ENCODE results near the gene ACTRT1. TPM values are rescaled to one million over a fixed set of nuclear protein-coding genes. Genes with fewer than 3 reads are reported as not detected.

The ACTRT1 gene
- not detected for total RNA-seq
- not detected for total RNA-seq (2013)
- total RNA-seq, result 0 reads per million in 29 experiments

- ATAC-seq (replicated peaks in 1 of 4) (no peak), DNase-seq (no peak)
- Mint-ChIP-seq H3K27ac (no peak within 1 kb of the TSS), H3K4me1 (no peaks in the 10 kb centered on the region), H3K9me3 (no peaks in the 10 kb centered on the region), H3K4me3 (no peak within 1 kb of the TSS), H3K27me3 (no peaks in the 10 kb centered on the region), H3K36me3 (no peaks in the 10 kb centered on the region)
- POLR2A ChIA-PET, result no interaction called here
- WGBS (ENCODE audit: insufficient coverage), result no CpG with 5 or more reads among the region's 1 CpG
- Histone ChIP-seq H3K36me3 (ENCODE audit: control insufficient read depth in 2 of 2, extremely low read depth in 1 of 2, insufficient read depth in 1 of 2, low read length in 1 of 2) (no peaks in the 10 kb centered on the region), H3K9me3 (no peaks in the 10 kb centered on the region), H3K27me3 (replicated peaks in 1 of 2; ENCODE audit: control insufficient read depth in 2 of 2, extremely low read depth in 1 of 2, insufficient read depth in 2 of 2, low read length in 1 of 2) (no peaks in the 10 kb centered on the region), H3K4me3 (ENCODE audit: control insufficient read depth in 1 of 2, extremely low read depth in 1 of 2, low read length in 1 of 2) (no peak within 1 kb of the TSS), H3K27ac (ENCODE audit: low read length) (no peak within 1 kb of the TSS), H3K4me1 (ENCODE audit: control insufficient read depth in 1 of 2, extremely low read depth in 1 of 2, insufficient read depth in 2 of 2, low read length in 2 of 2) (no peaks in the 10 kb centered on the region)
- CTCF ChIA-PET, result no interaction called here
These were observed at the start of gene ACTRT1 for GRCh38 chrX:128052303-128052702. Gene ACTRT1, minus strand, starts transcription at chrX:128052403. Its CDS starts 197 bp downstream, at chrX:128052206.

DNA sequence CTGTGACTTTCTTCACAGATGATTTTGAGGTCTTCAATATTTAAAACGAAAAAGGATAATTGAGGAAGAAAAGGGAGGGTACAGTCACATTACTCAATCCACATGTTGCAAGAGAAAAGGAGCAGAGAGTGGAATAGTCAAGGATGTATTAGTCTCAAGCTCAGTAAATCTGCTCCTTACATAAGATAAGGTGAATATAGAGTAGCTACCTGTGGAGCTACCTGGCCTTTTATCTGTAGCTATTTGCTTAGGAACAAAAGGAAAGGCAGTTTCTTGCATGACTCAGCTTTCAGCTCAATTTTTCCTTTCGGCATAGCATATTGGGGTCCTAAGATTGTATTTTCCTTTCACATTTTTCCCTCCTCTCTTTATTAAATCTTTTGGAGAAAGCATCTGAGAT lies 26.3 kb upstream of the ACTRT1 start:
- no peak overlapping the region for H3K4me3 ChIP-seq (ENCODE audit: control insufficient read depth in 1 of 2, extremely low read depth in 1 of 2, low read length in 1 of 2)
- no peak for DNase-seq
- Mint-ChIP-seq H3K4me3 (no peak overlapping the region), H3K36me3 (no peaks in the 10 kb centered on the region), H3K4me1 (no peaks in the 10 kb centered on the region), H3K27ac (no peak overlapping the region), H3K27me3 (no peaks in the 10 kb centered on the region), H3K9me3 (no peaks in the 10 kb centered on the region)
- CTCF ChIA-PET, result no interaction called here
- H3K27me3 ChIP-seq (replicated peaks in 1 of 2; ENCODE audit: control insufficient read depth in 2 of 2, extremely low read depth in 1 of 2, insufficient read depth in 2 of 2, low read length in 1 of 2), result no peaks in the 10 kb centered on the region
- no peaks in the 10 kb centered on the region for H3K4me1 ChIP-seq (ENCODE audit: control insufficient read depth in 1 of 2, extremely low read depth in 1 of 2, insufficient read depth in 2 of 2, low read length in 2 of 2)
- H3K9me3 ChIP-seq, result no peaks in the 10 kb centered on the region
- WGBS (ENCODE audit: insufficient coverage), result no CpG with 5 or more reads among the region's 2 CpGs
- ATAC-seq (replicated peaks in 1 of 4), result no peak
- POLR2A ChIA-PET, result no interaction called here
- no peaks in the 10 kb centered on the region for H3K36me3 ChIP-seq (ENCODE audit: control insufficient read depth in 2 of 2, extremely low read depth in 1 of 2, insufficient read depth in 1 of 2, low read length in 1 of 2)
- H3K27ac ChIP-seq (ENCODE audit: low read length), result no peak overlapping the region

GRCh38 chrX:128057421-128057820 lies 5.2 kb upstream of the ACTRT1 start:
- H3K27me3 ChIP-seq (replicated peaks in 1 of 2; ENCODE audit: control insufficient read depth in 2 of 2, extremely low read depth in 1 of 2, insufficient read depth in 2 of 2, low read length in 1 of 2), result no peaks in the 10 kb centered on the region
- H3K36me3 ChIP-seq (ENCODE audit: control insufficient read depth in 2 of 2, extremely low read depth in 1 of 2, insufficient read depth in 1 of 2, low read length in 1 of 2), result no peaks in the 10 kb centered on the region
- peaks cover 0 to 10% of the 10 kb centered on the region in 2 donors for H3K27me3 Mint-ChIP-seq
- no CpG with 5 or more reads among the region's 2 CpGs for WGBS (ENCODE audit: insufficient coverage)
- CTCF ChIA-PET, result no interaction called here
- H3K27ac ChIP-seq (ENCODE audit: low read length), result no peak overlapping the region
- no peaks in the 10 kb centered on the region for H3K9me3 ChIP-seq
- H3K4me3 Mint-ChIP-seq, result no peak overlapping the region
- no peak overlapping the region for H3K27ac Mint-ChIP-seq
- H3K9me3 Mint-ChIP-seq, result peaks cover 0 to 7% (median 3%) of the 10 kb centered on the region in 3 donors
- ATAC-seq (replicated peaks in 1 of 4) (no peak), DNase-seq (no peak)
- no peaks in the 10 kb centered on the region for H3K4me1 Mint-ChIP-seq
- no peaks in the 10 kb centered on the region for H3K36me3 Mint-ChIP-seq
- POLR2A ChIA-PET, result no interaction called here
- H3K4me1 ChIP-seq (ENCODE audit: control insufficient read depth in 1 of 2, extremely low read depth in 1 of 2, insufficient read depth in 2 of 2, low read length in 2 of 2), result no peaks in the 10 kb centered on the region
- H3K4me3 ChIP-seq (ENCODE audit: control insufficient read depth in 1 of 2, extremely low read depth in 1 of 2, low read length in 1 of 2), result no peak overlapping the region

- no peak overlapping the region for H3K4me3 Mint-ChIP-seq
- CTCF ChIA-PET, result no interaction called here
These were observed 677 bp downstream of the ACTRT1 start for GRCh38 chrX:128051526-128051925.

GRCh38 chrX:128035318-128035717 lies 16.9 kb downstream of the ACTRT1 start:
- Histone ChIP-seq H3K4me3 (ENCODE audit: control insufficient read depth in 1 of 2, extremely low read depth in 1 of 2, low read length in 1 of 2) (no peak overlapping the region), H3K27me3 (replicated peaks in 1 of 2; ENCODE audit: control insufficient read depth in 2 of 2, extremely low read depth in 1 of 2, insufficient read depth in 2 of 2, low read length in 1 of 2) (no peaks in the 10 kb centered on the region), H3K9me3 (no peaks in the 10 kb centered on the region), H3K27ac (ENCODE audit: low read length) (no peak overlapping the region), H3K36me3 (ENCODE audit: control insufficient read depth in 2 of 2, extremely low read depth in 1 of 2, insufficient read depth in 1 of 2, low read length in 1 of 2) (no peaks in the 10 kb centered on the region), H3K4me1 (ENCODE audit: control insufficient read depth in 1 of 2, extremely low read depth in 1 of 2, insufficient read depth in 2 of 2, low read length in 2 of 2) (no peaks in the 10 kb centered on the region)
- H3K36me3 Mint-ChIP-seq, result no peaks in the 10 kb centered on the region
- no peaks in the 10 kb centered on the region for H3K4me1 Mint-ChIP-seq
- POLR2A ChIA-PET, result no interaction called here
- DNase-seq (no peak), ATAC-seq (replicated peaks in 1 of 4) (no peak)
- no peaks in the 10 kb centered on the region for H3K27me3 Mint-ChIP-seq
- CTCF ChIA-PET, result no interaction called here
- H3K9me3 Mint-ChIP-seq, result peaks cover 0 to 4% (median 0%) of the 10 kb centered on the region in 3 donors
- no peak overlapping the region for H3K27ac Mint-ChIP-seq
- no peak overlapping the region for H3K4me3 Mint-ChIP-seq

More at GRCh38 chrX:128051526-128051925, 677 bp downstream of the ACTRT1 start:
- ATAC-seq (replicated peaks in 1 of 4), result no peak
- Mint-ChIP-seq H3K4me1 (no peaks in the 10 kb centered on the region), H3K9me3 (no peaks in the 10 kb centered on the region), H3K27me3 (no peaks in the 10 kb centered on the region), H3K36me3 (no peaks in the 10 kb centered on the region), H3K27ac (no peak overlapping the region)
- H3K9me3 ChIP-seq, result no peaks in the 10 kb centered on the region
- WGBS (ENCODE audit: insufficient coverage), result 87% methylated on average over 4 of the region's 10 CpGs
- POLR2A ChIA-PET, result no interaction called here
- no peak overlapping the region for H3K27ac ChIP-seq (ENCODE audit: low read length)
- no peaks in the 10 kb centered on the region for H3K27me3 ChIP-seq (replicated peaks in 1 of 2; ENCODE audit: control insufficient read depth in 2 of 2, extremely low read depth in 1 of 2, insufficient read depth in 2 of 2, low read length in 1 of 2)
- no peak for DNase-seq
- no peak overlapping the region for H3K4me3 ChIP-seq (ENCODE audit: control insufficient read depth in 1 of 2, extremely low read depth in 1 of 2, low read length in 1 of 2)
- no peaks in the 10 kb centered on the region for H3K4me1 ChIP-seq (ENCODE audit: control insufficient read depth in 1 of 2, extremely low read depth in 1 of 2, insufficient read depth in 2 of 2, low read length in 2 of 2)
- H3K36me3 ChIP-seq (ENCODE audit: control insufficient read depth in 2 of 2, extremely low read depth in 1 of 2, insufficient read depth in 1 of 2, low read length in 1 of 2), result no peaks in the 10 kb centered on the region

GRCh38 chrX:128021566-128021965 lies 30.6 kb downstream of the ACTRT1 start:
- H3K4me1 Mint-ChIP-seq, result no peaks in the 10 kb centered on the region
- peaks cover 0 to 4% (median 3%) of the 10 kb centered on the region in 3 donors for H3K9me3 Mint-ChIP-seq
- no peak overlapping the region for H3K4me3 Mint-ChIP-seq
- no peak for DNase-seq
- ATAC-seq (replicated peaks in 1 of 4), result no peak
- Histone ChIP-seq H3K4me1 (ENCODE audit: control insufficient read depth in 1 of 2, extremely low read depth in 1 of 2, insufficient read depth in 2 of 2, low read length in 2 of 2) (no peaks in the 10 kb centered on the region), H3K27me3 (replicated peaks in 1 of 2; ENCODE audit: control insufficient read depth in 2 of 2, extremely low read depth in 1 of 2, insufficient read depth in 2 of 2, low read length in 1 of 2) (no peaks in the 10 kb centered on the region), H3K9me3 (no peaks in the 10 kb centered on the region), H3K27ac (ENCODE audit: low read length) (no peak overlapping the region), H3K4me3 (ENCODE audit: control insufficient read depth in 1 of 2, extremely low read depth in 1 of 2, low read length in 1 of 2) (no peak overlapping the region), H3K36me3 (ENCODE audit: control insufficient read depth in 2 of 2, extremely low read depth in 1 of 2, insufficient read depth in 1 of 2, low read length in 1 of 2) (no peaks in the 10 kb centered on the region)
- POLR2A ChIA-PET, result no interaction called here
- no peaks in the 10 kb centered on the region for H3K36me3 Mint-ChIP-seq
- no peaks in the 10 kb centered on the region for H3K27me3 Mint-ChIP-seq
- no CpG with 5 or more reads among the region's 1 CpG for WGBS (ENCODE audit: insufficient coverage)
- CTCF ChIA-PET, result no interaction called here
- no peak overlapping the region for H3K27ac Mint-ChIP-seq

GRCh38 chrX:128020701-128021100 lies 31.5 kb downstream of the ACTRT1 start:
- Histone ChIP-seq H3K4me1 (ENCODE audit: control insufficient read depth in 1 of 2, extremely low read depth in 1 of 2, insufficient read depth in 2 of 2, low read length in 2 of 2) (no peaks in the 10 kb centered on the region), H3K27me3 (replicated peaks in 1 of 2; ENCODE audit: control insufficient read depth in 2 of 2, extremely low read depth in 1 of 2, insufficient read depth in 2 of 2, low read length in 1 of 2) (no peaks in the 10 kb centered on the region), H3K9me3 (no peaks in the 10 kb centered on the region), H3K36me3 (ENCODE audit: control insufficient read depth in 2 of 2, extremely low read depth in 1 of 2, insufficient read depth in 1 of 2, low read length in 1 of 2) (no peaks in the 10 kb centered on the region), H3K4me3 (ENCODE audit: control insufficient read depth in 1 of 2, extremely low read depth in 1 of 2, low read length in 1 of 2) (no peak overlapping the region), H3K27ac (ENCODE audit: low read length) (no peak overlapping the region)
- H3K9me3 Mint-ChIP-seq, result peaks cover 0 to 4% (median 3%) of the 10 kb centered on the region in 3 donors
- H3K27me3 Mint-ChIP-seq, result no peaks in the 10 kb centered on the region
- DNase-seq, result no peak
- no peak for ATAC-seq (replicated peaks in 1 of 4)
- H3K27ac Mint-ChIP-seq, result no peak overlapping the region
- POLR2A ChIA-PET, result no interaction called here
- no peaks in the 10 kb centered on the region for H3K36me3 Mint-ChIP-seq
- no CpG with 5 or more reads among the region's 2 CpGs for WGBS (ENCODE audit: insufficient coverage)
- H3K4me3 Mint-ChIP-seq, result no peak overlapping the region
- no peaks in the 10 kb centered on the region for H3K4me1 Mint-ChIP-seq
- CTCF ChIA-PET, result no interaction called here
